Ammon's horn (tissue), 1 donor: Measurements from ENCODE around the gene RHO.
"Not testable (repeated sequence)": the region's sequence is repeated elsewhere in the genome, so short reads cannot be mapped to it uniquely, and the experiment has no call there.

ENCODE experiments used
- DNase-seq: peaks from one replicate; pipeline ENCODE4 v3.0.0-alpha.2; 2016; ENCODE audit warnings: low spot score

Gene RHO

GRCh38 chr3:129543156-129543790 lies 14.8 kb downstream of the RHO start, which contains the start of gene H1-8:
Gene H1-8, plus strand, starts transcription at chr3:129543175. Its CDS starts 44 bp downstream, at chr3:129543219.
- no peak for DNase-seq

- DNase-seq: no peak
These were observed 15.6 kb downstream of the RHO start for GRCh38 chr3:129543999-129544398.

GRCh38 chr3:129545951-129546350 lies 17.5 kb downstream of the RHO start:
- DNase-seq: not testable (repeated sequence)

GRCh38 chr3:129547241-129547640 lies 18.8 kb downstream of the RHO start:
- DNase-seq: no peak

- no peak for DNase-seq
These were observed 19.9 kb downstream of the RHO start for GRCh38 chr3:129548104-129548965.

GRCh38 chr3:129549006-129549800 lies 20.8 kb downstream of the RHO start:
- DNase-seq: no peak

- DNase-seq: no peak
These were observed 21.4 kb downstream of the RHO start for GRCh38 chr3:129549805-129550204.

GRCh38 chr3:129552287-129553050 lies 24.0 kb downstream of the RHO start:
- DNase-seq: peak; percentile 30

- DNase-seq: no peak
These were observed 24.7 kb downstream of the RHO start for GRCh38 chr3:129553171-129553570.

- no peak for DNase-seq
These were observed 25.3 kb downstream of the RHO start for GRCh38 chr3:129553719-129554118.

- no peak for DNase-seq
These were observed 26.1 kb downstream of the RHO start for GRCh38 chr3:129554356-129555152.

GRCh38 chr3:129555153-129555550 lies 26.7 kb downstream of the RHO start:
- DNase-seq: no peak

GRCh38 chr3:129555616-129556357 lies 27.3 kb downstream of the RHO start:
- no peak for DNase-seq

- DNase-seq: no peak
These were observed 27.9 kb downstream of the RHO start for GRCh38 chr3:129556358-129556695.

- no peak for DNase-seq
These were observed 28.6 kb downstream of the RHO start for GRCh38 chr3:129556890-129557547.

- no peak for DNase-seq
These were observed 29.1 kb downstream of the RHO start for GRCh38 chr3:129557548-129557894.

- no peak for DNase-seq
These were observed 29.8 kb downstream of the RHO start for GRCh38 chr3:129558081-129558771.

GRCh38 chr3:129558772-129559564 lies 30.5 kb downstream of the RHO start:
- no peak for DNase-seq
